Endothelial cell of umbilical vein (primary cell): ENCODE results near the gene CPD. TPM values are rescaled to one million over a fixed set of nuclear protein-coding genes. Genes with fewer than 3 reads are reported as not detected.

Source experiments
- BruUV-seq: library from RNA; stranded (reverse); fragments of 400-500 nt; replicated peaks from 2 replicates; lab custom pipeline; 2021; lab: Mats Ljungman, UMichigan
- CTCF ChIA-PET: fragments of 300-600, 350-600 bp; sonication (Branson Sonifier 250); formaldehyde crosslinking; loops from one replicate; lab custom pipeline; 2021; ENCODE audit warnings: antibody characterized with exemption, inconsistent platforms; lab: Charles Lee
- POLR2A ChIA-PET: fragments of 300-600, 350-600 bp; sonication (Branson Sonifier 250); formaldehyde crosslinking; loops from one replicate; lab custom pipeline; 2021; ENCODE audit warnings: antibody characterized with exemption, inconsistent platforms; lab: Charles Lee
- DNase-seq: peaks from one replicate; pipeline ENCODE4 v3.0.0-alpha.2; 2011; ENCODE audit warnings: low read depth, low spot score
- FAIRE-seq: peaks from 2 replicates; lab custom pipeline; 2011; peaks lifted over from hg19 to GRCh38; lab: Jason Lieb, UNC
- H2AFZ ChIP-seq: 2 replicates; pipeline ENCODE4 v1.6.0; 2012; ENCODE audit warnings: low read depth, low read length, control low read depth, inconsistent platforms
- H3K27ac ChIP-seq: 2 replicates; pipeline ENCODE4 v1.5.1; 2011; ENCODE audit warnings: low read depth, mild to moderate bottlenecking, control low read depth, low read length, moderate library complexity; ENCODE audit not compliant: insufficient read depth
- H3K27me3 ChIP-seq, 2 experiments: 2 replicates each; pipeline versions ENCODE4 v1.6.0 to v1.6.1; 2011; ENCODE audit warnings: low read length in 2 of 2, mixed read lengths in 1 of 2; ENCODE audit not compliant: control insufficient read depth in 2 of 2, insufficient read depth in 2 of 2
- H3K36me3 ChIP-seq, 2 experiments: 2 replicates in 1 of 2; 3 replicates in 1 of 2; pipeline ENCODE4 v1.5.1; 2011; ENCODE audit warnings: low read length in 2 of 2, mild to moderate bottlenecking in 1 of 2, moderate library complexity in 1 of 2; ENCODE audit not compliant: control insufficient read depth in 2 of 2, insufficient read depth in 2 of 2; ENCODE audit errors: extremely low read depth in 1 of 2
- H3K4me1 ChIP-seq: 3 replicates; pipeline ENCODE4 v1.5.1; 2011; ENCODE audit warnings: mild to moderate bottlenecking, low read length; ENCODE audit not compliant: control insufficient read depth, insufficient read depth; ENCODE audit errors: extremely low read depth
- H3K4me2 ChIP-seq: 2 replicates; pipeline ENCODE4 v1.6.1; 2011; ENCODE audit warnings: low read length, control low read depth, mixed read lengths; ENCODE audit not compliant: insufficient read depth
- H3K4me3 ChIP-seq, 3 experiments: fragments of 200-600 bp in 1 of 3; sonication (generic), shearing (Covaris generic) in 1 of 3; replicated peaks in 1 of 3; 2 replicates each; pipeline ENCODE4 v1.5.1; 2011 to 2016; ENCODE audit warnings: control low read depth in 3 of 3, low read length in 3 of 3, mild to moderate bottlenecking in 2 of 3, inconsistent platforms in 1 of 3, low read depth in 1 of 3, moderate library complexity in 1 of 3; ENCODE audit not compliant: insufficient read depth in 1 of 3
- H3K79me2 ChIP-seq: 2 replicates; pipeline ENCODE4 v1.6.0; 2012; ENCODE audit warnings: low read length, inconsistent platforms; ENCODE audit not compliant: control insufficient read depth, insufficient read depth
- H3K9ac ChIP-seq: replicated peaks from 2 replicates; pipeline ENCODE3; 2011; ENCODE audit warnings: low read length, control low read depth; ENCODE audit not compliant: insufficient read depth; ENCODE audit errors: extremely low read depth
- H3K9me1 ChIP-seq: replicated peaks from 3 replicates; pipeline ENCODE4 v1.6.0; 2011; ENCODE audit warnings: mild to moderate bottlenecking, low read length; ENCODE audit not compliant: control insufficient read depth, insufficient read depth; ENCODE audit errors: extremely low read depth
- H3K9me3 ChIP-seq: replicated peaks from 2 replicates; pipeline ENCODE4 v1.5.1; 2012; ENCODE audit warnings: low read length, inconsistent platforms; ENCODE audit not compliant: control insufficient read depth, insufficient read depth
- H4K20me1 ChIP-seq: replicated peaks from 2 replicates; pipeline ENCODE3; 2011; ENCODE audit warnings: mild to moderate bottlenecking, low read length; ENCODE audit not compliant: control insufficient read depth, insufficient read depth; ENCODE audit errors: extremely low read depth
- CTCF ChIP-seq, 2 donors: IDR thresholded peaks; 1 replicate in 1 of 2; 2 replicates in 1 of 2; pipeline ENCODE4 v1.5.1; 2011; ENCODE audit warnings: low read length in 2 of 2, mild to moderate bottlenecking in 2 of 2, moderate library complexity in 2 of 2, control low read depth in 1 of 2, inconsistent platforms in 1 of 2, low read depth in 1 of 2; ENCODE audit not compliant: insufficient read depth in 1 of 2; ENCODE audit errors: extremely low read depth in 1 of 2
- EZH2 ChIP-seq: IDR thresholded peaks from 2 replicates; pipeline ENCODE4 v1.6.1; 2012; ENCODE audit warnings: borderline replicate concordance, low read depth, mild to moderate bottlenecking, moderate library complexity, low read length, inconsistent platforms; ENCODE audit not compliant: severe bottlenecking
- FOS ChIP-seq: IDR thresholded peaks from 2 replicates; pipeline ENCODE4 v1.6.1; 2011; ENCODE audit warnings: mild to moderate bottlenecking, low read length, moderate library complexity, borderline replicate concordance; ENCODE audit not compliant: insufficient read depth
- GATA2 ChIP-seq: IDR thresholded peaks from 2 replicates; pipeline ENCODE4 v1.7.0; 2011; ENCODE audit warnings: low read depth, mild to moderate bottlenecking, moderate library complexity, mixed read lengths, low read length; ENCODE audit not compliant: insufficient read length, insufficient read depth
- JUN ChIP-seq: IDR thresholded peaks from 2 replicates; pipeline ENCODE4 v1.6.1; 2011; ENCODE audit warnings: borderline replicate concordance, low read depth; ENCODE audit not compliant: insufficient read length, insufficient read depth
- MYC ChIP-seq: IDR thresholded peaks from one replicate; pipeline ENCODE4 v1.6.1; 2011; ENCODE audit warnings: mild to moderate bottlenecking, low read depth, low read length
- POLR2A ChIP-seq: IDR thresholded peaks from 2 replicates; pipeline ENCODE4 v1.6.1; 2012; ENCODE audit warnings: low read depth, mild to moderate bottlenecking, control low read depth, low read length
- POLR2AphosphoS5 ChIP-seq: IDR thresholded peaks from 2 replicates; pipeline ENCODE4 v1.6.1; 2012; ENCODE audit warnings: low read depth, mild to moderate bottlenecking, control low read depth, low read length, moderate library complexity; ENCODE audit not compliant: insufficient read depth
- dilution Hi-C: fragments of 300-500 bp; cut with MboI; formaldehyde crosslinking; loops from one replicate; pipeline ENCODE4 v1.15.0; 2019; ENCODE audit warnings: low sequenced_read_pairs; ENCODE audit not compliant: extremely low pct_ligation_motif_present
- intact Hi-C: fragments of 100-400 bp; cut with micrococcal nuclease; formaldehyde crosslinking; loops from one replicate; pipeline ENCODE4 v1.10.0; 2022
- polyA plus RNA-seq, 4 experiments: library from polyadenylated mRNA; depleted of rRNA in 3 of 4; stranded (reverse) in 3 of 4; unstranded in 1 of 4; fragments of >200 nt; gene quantifications; 2 replicates each; pipeline versions ENCODE4 v1.2.1 to v1.2.3, GENCODE V29; 2011 to 2012; ENCODE audit warnings: missing spikeins in 1 of 4
- total RNA-seq: library from RNA; stranded (reverse); gene quantifications from 2 replicates; pipeline ENCODE4 v1.2.3, GENCODE V29; 2021
- TF ChIP-seq, protein P1 (sequence below): IDR thresholded peaks from 2 replicates; pipeline ENCODE4 v1.6.1; 2011; ENCODE audit not compliant: insufficient read depth, insufficient read length

CPD gene
- total and polyA plus RNA-seq, 2 donors (not counting 3 experiments of a cell fraction or from before 2014, with no cell fraction given), result 18.3 to 63.6 TPM

GRCh38 chr17:30503558-30503957 lies 124.8 kb downstream of the CPD start:
- Histone ChIP-seq H3K4me3 (no peak overlapping the region), H4K20me1 (no peaks in the 10 kb centered on the region), H3K9me1 (no peaks in the 10 kb centered on the region), H3K9me3 (no peaks in the 10 kb centered on the region), H3K4me1 (no peaks in the 10 kb centered on the region), H3K27me3 (no peaks in the 10 kb centered on the region), H3K9ac (no peak overlapping the region), H3K4me2 (no peak overlapping the region), H3K27ac (no peak overlapping the region), H3K79me2 (no peaks in the 10 kb centered on the region), H2AFZ (no peak overlapping the region), H3K36me3 (peaks cover 3 to 11% of the 10 kb centered on the region in 2 experiments)
- intact Hi-C loops, result no loop called here
- ChIA-PET POLR2A (no interaction called here), CTCF (no interaction called here)
- no peak for TF ChIP-seq JUN
- TF ChIP-seq, protein P1, sequence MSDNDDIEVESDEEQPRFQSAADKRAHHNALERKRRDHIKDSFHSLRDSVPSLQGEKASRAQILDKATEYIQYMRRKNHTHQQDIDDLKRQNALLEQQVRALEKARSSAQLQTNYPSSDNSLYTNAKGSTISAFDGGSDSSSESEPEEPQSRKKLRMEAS, result no peak
- no peak for TF ChIP-seq CTCF (IDR thresholded peaks at IDR 0.05; ENCODE audit: extremely low read depth in 1 of 2, insufficient read depth in 1 of 2, low read depth in 1 of 2, low read length in 2 of 2)
- TF ChIP-seq GATA2, result no peak
- TF ChIP-seq POLR2A, result no peak
- TF ChIP-seq POLR2AphosphoS5, result no peak
- TF ChIP-seq EZH2, result no peak
- no peak for TF ChIP-seq FOS
- TF ChIP-seq MYC, result no peak
- dilution Hi-C loops, result no loop called here
- no peak for FAIRE-seq
- no peak for DNase-seq
- BruUV-seq, result no TSS peak
